GM18507 (cell line): ENCODE results near the gene CTIF.

ENCODE experiments used
- DNase-seq: peaks from one replicate; pipeline ENCODE4 v3.0.0; 2011; ENCODE audit warnings: low read depth; ENCODE audit not compliant: insufficient read length; ENCODE audit errors: extremely low spot score
- FAIRE-seq: peaks from 2 replicates; lab custom pipeline; 2011; peaks lifted over from hg19 to GRCh38; lab: Jason Lieb, UNC

Gene CTIF

GRCh38 chr18:48872234-48873145 lies 333.7 kb downstream of the CTIF start:
- FAIRE-seq (no peak), DNase-seq (no peak)

- FAIRE-seq, result no peak
- DNase-seq, result no peak
Observed at GRCh38 chr18:48874233-48874632, 335.4 kb downstream of the CTIF start.

- no peak for DNase-seq
- FAIRE-seq, result no peak
Observed at GRCh38 chr18:48874701-48875162, 335.9 kb downstream of the CTIF start.

- DNase-seq (no peak), FAIRE-seq (no peak)
Observed at GRCh38 chr18:48875314-48875941, 336.6 kb downstream of the CTIF start.

- FAIRE-seq (no peak), DNase-seq (no peak)
Observed at GRCh38 chr18:48875942-48876511, 337.2 kb downstream of the CTIF start.

- FAIRE-seq, result no peak
- no peak for DNase-seq
Observed at GRCh38 chr18:48876590-48876989, 337.8 kb downstream of the CTIF start.

GRCh38 chr18:48877941-48878340 lies 339.1 kb downstream of the CTIF start:
- DNase-seq, result no peak
- FAIRE-seq, result no peak

- DNase-seq (no peak), FAIRE-seq (no peak)
Observed at GRCh38 chr18:48878471-48878870, 339.6 kb downstream of the CTIF start.

GRCh38 chr18:48879008-48879431 lies 340.2 kb downstream of the CTIF start:
- no peak for DNase-seq
- no peak for FAIRE-seq

GRCh38 chr18:48880931-48881330 lies 342.1 kb downstream of the CTIF start:
- no peak for FAIRE-seq
- DNase-seq, result no peak

- no peak for DNase-seq
- no peak for FAIRE-seq
Observed at GRCh38 chr18:48882379-48882778, 343.5 kb downstream of the CTIF start.

- DNase-seq (no peak), FAIRE-seq (no peak)
Observed at GRCh38 chr18:48884306-48884705, 345.5 kb downstream of the CTIF start.

- no peak for DNase-seq
- FAIRE-seq, result no peak
Observed at GRCh38 chr18:48884771-48885170, 345.9 kb downstream of the CTIF start.

- DNase-seq (no peak), FAIRE-seq (no peak)
Observed at GRCh38 chr18:48885266-48885923, 346.6 kb downstream of the CTIF start.

- FAIRE-seq, result no peak
- no peak for DNase-seq
Observed at GRCh38 chr18:48885924-48886400, 347.1 kb downstream of the CTIF start.

- FAIRE-seq (no peak), DNase-seq (no peak)
Observed at GRCh38 chr18:48886520-48887293, 347.9 kb downstream of the CTIF start.

GRCh38 chr18:48887294-48887904 lies 348.6 kb downstream of the CTIF start:
- DNase-seq (no peak), FAIRE-seq (no peak)

GRCh38 chr18:48887905-48888772 lies 349.3 kb downstream of the CTIF start:
- no peak for FAIRE-seq
- DNase-seq, result no peak
